Fibroblast of the aortic adventitia (primary cell): ENCODE data around the gene CASP3. TPM values are rescaled to one million over a fixed set of nuclear protein-coding genes. Genes with fewer than 3 reads are reported as not detected.
"Not testable (repeated sequence)": the region's sequence is repeated elsewhere in the genome, so short reads cannot be mapped to it uniquely, and the experiment has no call there.

Experiments used
- DNase-seq: peaks from one replicate; pipeline ENCODE4 v3.0.0-alpha.2; 2010; ENCODE audit warnings: low read depth
- H3K4me3 ChIP-seq: 2 replicates; pipeline ENCODE4 v1.5.1; 2011; ENCODE audit warnings: low read depth, mild to moderate bottlenecking, control low read depth, low read length, moderate library complexity
- total RNA-seq: library from RNA; depleted of rRNA; stranded (reverse); fragments of >200 nt; gene quantifications from 2 replicates; pipeline ENCODE4 v1.2.3, GENCODE V29; 2012; ENCODE audit warnings: low replicate concordance
- TF ChIP-seq, protein P1 (sequence below): IDR thresholded peaks from 2 replicates; pipeline ENCODE4 v1.5.1; 2011; ENCODE audit warnings: mild to moderate bottlenecking, low read length, control low read depth, inconsistent platforms; ENCODE audit not compliant: insufficient read depth

CASP3 gene
- total RNA-seq, 1 donor = 36.2 TPM

GRCh38 chr4:184620212-184620867 lies 28.9 kb downstream of the CASP3 start:
- H3K4me3 ChIP-seq = no peak overlapping the region
- no peak for DNase-seq
- TF ChIP-seq, protein P1, sequence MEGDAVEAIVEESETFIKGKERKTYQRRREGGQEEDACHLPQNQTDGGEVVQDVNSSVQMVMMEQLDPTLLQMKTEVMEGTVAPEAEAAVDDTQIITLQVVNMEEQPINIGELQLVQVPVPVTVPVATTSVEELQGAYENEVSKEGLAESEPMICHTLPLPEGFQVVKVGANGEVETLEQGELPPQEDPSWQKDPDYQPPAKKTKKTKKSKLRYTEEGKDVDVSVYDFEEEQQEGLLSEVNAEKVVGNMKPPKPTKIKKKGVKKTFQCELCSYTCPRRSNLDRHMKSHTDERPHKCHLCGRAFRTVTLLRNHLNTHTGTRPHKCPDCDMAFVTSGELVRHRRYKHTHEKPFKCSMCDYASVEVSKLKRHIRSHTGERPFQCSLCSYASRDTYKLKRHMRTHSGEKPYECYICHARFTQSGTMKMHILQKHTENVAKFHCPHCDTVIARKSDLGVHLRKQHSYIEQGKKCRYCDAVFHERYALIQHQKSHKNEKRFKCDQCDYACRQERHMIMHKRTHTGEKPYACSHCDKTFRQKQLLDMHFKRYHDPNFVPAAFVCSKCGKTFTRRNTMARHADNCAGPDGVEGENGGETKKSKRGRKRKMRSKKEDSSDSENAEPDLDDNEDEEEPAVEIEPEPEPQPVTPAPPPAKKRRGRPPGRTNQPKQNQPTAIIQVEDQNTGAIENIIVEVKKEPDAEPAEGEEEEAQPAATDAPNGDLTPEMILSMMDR = no peak

DNA sequence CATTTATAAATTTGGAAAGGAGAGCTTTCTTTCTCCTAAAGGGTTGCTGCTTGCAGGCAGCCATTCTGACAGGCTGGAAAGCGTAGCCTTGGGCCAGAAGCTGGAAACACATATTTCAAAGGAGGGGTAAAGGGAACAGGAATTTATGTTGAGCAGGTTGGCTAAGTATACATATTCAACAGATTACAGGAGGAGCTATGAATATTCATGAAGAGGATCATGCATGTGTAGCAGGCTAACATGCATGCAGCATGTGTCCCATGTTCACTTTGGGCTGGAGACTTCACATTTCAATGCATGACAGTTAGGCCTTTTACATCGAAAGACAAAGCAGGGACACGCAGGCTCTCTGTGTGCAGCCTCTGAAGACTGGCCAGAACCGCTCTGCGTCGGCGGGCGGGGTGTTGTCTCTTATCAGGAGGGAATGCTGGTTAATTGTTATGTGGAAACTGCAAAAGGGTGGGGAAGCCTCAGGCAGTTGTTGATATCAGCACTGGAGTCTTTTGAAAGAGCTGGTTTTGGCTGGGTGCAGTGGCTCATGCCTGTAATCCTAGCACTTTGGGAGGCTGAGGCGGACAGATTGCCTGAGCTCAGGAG lies 31.5 kb downstream of the CASP3 start:
- no peak overlapping the region for H3K4me3 ChIP-seq
- TF ChIP-seq, protein P1 = no peak
- peak; percentile 84 for DNase-seq

- peak; percentile 6 for DNase-seq
- no peak overlapping the region for H3K4me3 ChIP-seq
- TF ChIP-seq, protein P1 = no peak
Observed at GRCh38 chr4:184616633-184617551, 32.4 kb downstream of the CASP3 start.

- not testable (repeated sequence) for H3K4me3 ChIP-seq, DNase-seq
Observed at GRCh38 chr4:184616168-184616567, 33.1 kb downstream of the CASP3 start.

DNA sequence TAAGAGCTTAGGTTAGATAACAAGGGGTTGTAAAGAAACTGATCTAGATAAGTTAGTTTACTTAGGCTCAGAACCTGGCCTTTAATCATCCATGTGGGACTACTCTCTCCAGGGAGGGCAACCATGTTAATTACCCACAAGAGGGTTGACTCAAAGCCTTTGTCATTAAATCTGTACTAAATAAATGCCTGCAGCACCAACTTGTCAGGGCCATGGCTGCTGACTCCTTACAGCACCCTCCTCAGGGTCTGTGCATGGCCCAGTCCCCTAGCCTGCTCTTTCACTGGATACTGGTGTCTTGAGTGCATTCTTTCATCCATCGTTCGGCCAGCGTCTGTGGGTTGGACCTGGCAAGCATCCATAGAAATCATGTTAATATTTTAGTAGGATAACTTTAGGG lies 34.7 kb downstream of the CASP3 start:
- H3K4me3 ChIP-seq = no peak overlapping the region
- TF ChIP-seq, protein P1 = no peak
- no peak for DNase-seq

- no peak for DNase-seq
- no peak overlapping the region for H3K4me3 ChIP-seq
- TF ChIP-seq, protein P1 = no peak
Observed at GRCh38 chr4:184613405-184613804, 35.8 kb downstream of the CASP3 start.

- TF ChIP-seq, protein P1 = no peak
- H3K4me3 ChIP-seq = no peak overlapping the region
- DNase-seq = no peak
Observed at GRCh38 chr4:184612074-184612473, 37.2 kb downstream of the CASP3 start.

DNA sequence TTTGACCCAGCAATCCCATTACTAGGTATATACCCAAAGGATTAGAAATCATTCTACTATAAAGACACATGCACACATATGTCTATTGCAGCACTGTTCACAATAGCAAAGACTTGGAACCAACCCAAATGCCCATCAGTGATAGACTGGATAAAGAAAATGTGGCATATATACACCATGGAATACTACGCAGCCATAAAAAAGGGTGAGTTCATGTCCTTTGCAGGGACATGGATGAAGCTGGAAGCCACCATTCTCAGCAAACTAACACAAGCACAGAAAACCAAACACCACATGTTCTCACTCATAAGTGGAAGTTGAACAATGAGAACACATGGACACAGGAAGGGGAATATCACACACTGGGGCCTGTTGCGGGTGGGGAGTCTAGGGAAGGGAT lies 41.8 kb downstream of the CASP3 start:
- DNase-seq, H3K4me3 ChIP-seq: not testable (repeated sequence)

DNA sequence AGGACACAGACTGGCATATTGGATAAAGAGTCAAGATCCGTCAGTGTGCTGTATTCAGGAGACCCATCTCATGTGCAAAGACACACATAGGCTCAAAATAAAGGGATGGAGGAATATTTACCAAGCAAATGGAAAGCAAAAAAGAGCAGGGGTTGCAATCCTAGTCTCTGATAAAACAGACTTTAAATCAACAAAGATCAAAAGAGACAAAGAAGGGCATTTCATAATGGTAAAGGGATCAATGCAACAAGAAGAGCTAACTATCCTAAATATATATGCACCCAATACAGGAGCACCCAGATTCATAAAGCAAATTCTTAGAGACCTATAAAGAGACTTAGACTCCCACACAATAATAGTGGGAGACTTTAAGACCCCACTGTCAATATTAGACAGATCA lies 46.4 kb downstream of the CASP3 start:
- not testable (repeated sequence) for H3K4me3 ChIP-seq, DNase-seq

- not testable (repeated sequence) for DNase-seq, H3K4me3 ChIP-seq
Observed at GRCh38 chr4:184600982-184601381, 48.3 kb downstream of the CASP3 start.
